ENCODE data around the gene PKP1.
"Not testable (repeated sequence)": the region's sequence is repeated elsewhere in the genome, so short reads cannot be mapped to it uniquely, and the experiment has no call there.

Gene PKP1

DNA sequence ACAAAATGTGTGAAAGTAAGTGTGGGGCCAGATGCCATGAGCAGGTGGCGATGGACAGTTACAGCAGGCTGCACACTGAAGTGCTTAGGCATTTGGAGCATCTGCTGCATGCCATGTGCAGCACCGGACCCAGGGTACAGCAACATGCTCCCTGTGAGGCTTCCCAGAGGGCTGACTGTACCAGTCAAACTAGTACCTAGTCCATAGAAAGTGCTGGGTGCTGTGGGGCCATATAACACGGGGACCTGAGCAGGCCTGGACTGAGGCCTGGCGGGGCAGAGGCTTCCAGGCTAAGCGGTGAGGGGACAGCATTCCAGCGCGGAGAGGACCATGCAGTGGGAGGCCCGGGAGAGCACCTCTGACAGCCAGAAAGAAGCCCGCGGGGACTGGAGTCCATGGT is 29.9 kb upstream of the PKP1 start:
- H3K36me3 ChIP-seq: no peaks in the 10 kb centered on the region
- H3K9me3 ChIP-seq: no peaks in the 10 kb centered on the region
- H3K27me3 ChIP-seq: no peaks in the 10 kb centered on the region
- H3K4me1 ChIP-seq: no peaks in the 10 kb centered on the region
- TF ChIP-seq CTCF (IDR thresholded peaks at IDR 0.05; ENCODE audit: low read depth, low read length): no peak
- no peak overlapping the region for H3K4me3 ChIP-seq (ENCODE audit: low read depth, low read length)
- no peak for DNase-seq

- no peaks in the 10 kb centered on the region for H3K27me3 ChIP-seq
- H3K4me3 ChIP-seq (ENCODE audit: low read depth, low read length): no peak overlapping the region
- H3K36me3 ChIP-seq: no peaks in the 10 kb centered on the region
- TF ChIP-seq CTCF (IDR thresholded peaks at IDR 0.05; ENCODE audit: low read depth, low read length): no peak
- no peaks in the 10 kb centered on the region for H3K9me3 ChIP-seq
- no peak for DNase-seq
- no peaks in the 10 kb centered on the region for H3K4me1 ChIP-seq
These were observed 29.2 kb upstream of the PKP1 start for GRCh38 chr1:201253906-201254624.

- no peaks in the 10 kb centered on the region for H3K27me3 ChIP-seq
- H3K4me1 ChIP-seq: peaks cover 2% of the 10 kb centered on the region
- no peaks in the 10 kb centered on the region for H3K9me3 ChIP-seq
- H3K4me3 ChIP-seq (ENCODE audit: low read depth, low read length): no peak overlapping the region
- peak; percentile 96 for TF ChIP-seq CTCF (IDR thresholded peaks at IDR 0.05; ENCODE audit: low read depth, low read length)
- no peaks in the 10 kb centered on the region for H3K36me3 ChIP-seq
- DNase-seq: peak; percentile 83
These were observed 28.5 kb upstream of the PKP1 start for GRCh38 chr1:201254625-201255478.

- Histone ChIP-seq H3K4me3 (ENCODE audit: low read depth, low read length) (no peak overlapping the region), H3K36me3 (no peaks in the 10 kb centered on the region), H3K27me3 (no peaks in the 10 kb centered on the region), H3K4me1 (peaks cover 8% of the 10 kb centered on the region), H3K9me3 (no peaks in the 10 kb centered on the region)
- DNase-seq: no peak
- no peak for TF ChIP-seq CTCF (IDR thresholded peaks at IDR 0.05; ENCODE audit: low read depth, low read length)
These were observed 27.6 kb upstream of the PKP1 start for GRCh38 chr1:201255479-201256362.

DNA sequence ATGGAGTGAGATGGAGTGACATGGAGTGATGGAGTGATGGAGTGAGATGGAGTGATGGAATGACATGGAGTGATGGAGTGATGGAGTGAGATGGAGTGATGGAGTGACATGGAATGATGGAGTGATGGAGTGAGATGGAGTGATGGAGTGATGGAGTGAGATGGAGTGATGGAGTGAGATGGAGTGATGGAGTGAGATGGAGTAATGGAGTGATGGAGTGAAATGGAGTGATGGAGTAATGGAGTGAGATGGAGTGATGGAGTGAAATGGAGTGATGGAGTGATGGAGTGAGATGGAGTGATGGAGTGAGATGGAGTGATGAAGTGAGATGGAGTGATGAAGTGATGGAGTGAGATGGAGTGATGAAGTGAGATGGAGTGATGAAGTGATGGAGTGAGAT is 25.2 kb upstream of the PKP1 start:
- not testable (repeated sequence) for H3K27me3 ChIP-seq; H3K4me3 ChIP-seq (ENCODE audit: low read depth, low read length); H3K36me3 ChIP-seq; DNase-seq; H3K9me3 ChIP-seq
- H3K4me1 ChIP-seq: peaks cover 10% of the 10 kb centered on the region

- H3K36me3 ChIP-seq: no peaks in the 10 kb centered on the region
- no peak for DNase-seq
- H3K4me3 ChIP-seq (ENCODE audit: low read depth, low read length): no peak overlapping the region
- H3K9me3 ChIP-seq: no peaks in the 10 kb centered on the region; the same call in 1 of the 2 replicates
- no peak for TF ChIP-seq CTCF (IDR thresholded peaks at IDR 0.05; ENCODE audit: low read depth, low read length)
- peaks cover 13% of the 10 kb centered on the region for H3K4me1 ChIP-seq
- H3K27me3 ChIP-seq: no peaks in the 10 kb centered on the region
These were observed 24.5 kb upstream of the PKP1 start for GRCh38 chr1:201258763-201259230.
